DMS 273 treated with DMSO at 0.1 percent for 48 hours (cell line): ENCODE measurements around the gene TRPC4AP.

Experiments
- DNase-seq: peaks from one replicate; lab custom pipeline; 2025; lab: John Stamatoyannopoulos, UW

Gene TRPC4AP

GRCh38 chr20:34968042-34968775 is 124.4 kb downstream of the TRPC4AP start:
- no peak for DNase-seq

GRCh38 chr20:34967421-34967820 is 125.2 kb downstream of the TRPC4AP start:
- no peak for DNase-seq

- DNase-seq = no peak
Measured at GRCh38 chr20:34965051-34965450, 127.6 kb downstream of the TRPC4AP start.

- no peak for DNase-seq
Measured at GRCh38 chr20:34964486-34964885, 128.1 kb downstream of the TRPC4AP start.

- no peak for DNase-seq
Measured at GRCh38 chr20:34956751-34957472, 135.7 kb downstream of the TRPC4AP start.

GRCh38 chr20:34956041-34956458 is 136.6 kb downstream of the TRPC4AP start:
- no peak for DNase-seq

- DNase-seq = peak; percentile 90
Measured at GRCh38 chr20:34955231-34956040, 137.2 kb downstream of the TRPC4AP start, which contains the start of the genes GSS and MYH7B. Gene GSS (minus strand): TSS chr20:34955806. CDS start chr20:34951852, 3,954 bp downstream. Gene MYH7B (plus strand): TSS chr20:34955868. CDS start chr20:34978006, 22,138 bp downstream.

- no peak for DNase-seq
Measured at GRCh38 chr20:34954904-34955230, 137.7 kb downstream of the TRPC4AP start.

- no peak for DNase-seq
Measured at GRCh38 chr20:34953960-34954359, 138.6 kb downstream of the TRPC4AP start.

GRCh38 chr20:34952671-34953070 is 139.9 kb downstream of the TRPC4AP start:
- no peak for DNase-seq
